Osteocyte (in vitro differentiated cells): Measurements from ENCODE around the gene DNMT1. TPM values are rescaled to one million over a fixed set of nuclear protein-coding genes. Genes with fewer than 3 reads are reported as not detected.

Experiments
- DNase-seq: peaks from one replicate; pipeline ENCODE4 v3.0.0; 2021; ENCODE audit warnings: mixed read lengths; ENCODE audit not compliant: unreplicated experiment; ENCODE audit errors: extremely low spot score
- H3K27ac Mint-ChIP-seq: one replicate; pipeline ENCODE4 v1.8.0; 2021; ENCODE audit warnings: mild to moderate bottlenecking, mixed read lengths; ENCODE audit not compliant: unreplicated experiment
- H3K27me3 Mint-ChIP-seq: one replicate; pipeline ENCODE4 v1.8.0; 2021; ENCODE audit warnings: mixed read lengths; ENCODE audit not compliant: unreplicated experiment
- H3K36me3 Mint-ChIP-seq: one replicate; pipeline ENCODE4 v1.8.0; 2021; ENCODE audit warnings: mixed read lengths; ENCODE audit not compliant: unreplicated experiment
- H3K4me1 Mint-ChIP-seq: one replicate; pipeline ENCODE4 v1.8.0; 2021; ENCODE audit warnings: mixed read lengths; ENCODE audit not compliant: unreplicated experiment
- H3K4me3 Mint-ChIP-seq: one replicate; pipeline ENCODE4 v1.8.0; 2021; ENCODE audit warnings: mild to moderate bottlenecking, moderate library complexity, mixed read lengths; ENCODE audit not compliant: unreplicated experiment
- H3K9me3 Mint-ChIP-seq: one replicate; pipeline ENCODE4 v1.8.0; 2021; ENCODE audit warnings: mixed read lengths; ENCODE audit not compliant: unreplicated experiment
- total RNA-seq: library from RNA; stranded (reverse); gene quantifications from 2 replicates; pipeline ENCODE4 v1.2.1, GENCODE V29; 2021
- TF ChIP-seq, protein P1 (sequence below): fragments of 200-600 bp; sonication (generic); IDR thresholded peaks from 2 replicates; pipeline ENCODE4 v1.5.0; 2021; ENCODE audit warnings: antibody characterized with exemption, mild to moderate bottlenecking, moderate library complexity

Gene DNMT1
- total RNA-seq, 1 donor from 2014 or later, result 82.3 TPM

GRCh38 chr19:10093295-10094186, 101.2 kb downstream of the DNMT1 start:
- peaks cover 23% of the 10 kb centered on the region for H3K36me3 Mint-ChIP-seq
- DNase-seq, result no peak
- H3K27ac Mint-ChIP-seq, result no peak overlapping the region
- no peaks in the 10 kb centered on the region for H3K27me3 Mint-ChIP-seq
- TF ChIP-seq, protein P1, sequence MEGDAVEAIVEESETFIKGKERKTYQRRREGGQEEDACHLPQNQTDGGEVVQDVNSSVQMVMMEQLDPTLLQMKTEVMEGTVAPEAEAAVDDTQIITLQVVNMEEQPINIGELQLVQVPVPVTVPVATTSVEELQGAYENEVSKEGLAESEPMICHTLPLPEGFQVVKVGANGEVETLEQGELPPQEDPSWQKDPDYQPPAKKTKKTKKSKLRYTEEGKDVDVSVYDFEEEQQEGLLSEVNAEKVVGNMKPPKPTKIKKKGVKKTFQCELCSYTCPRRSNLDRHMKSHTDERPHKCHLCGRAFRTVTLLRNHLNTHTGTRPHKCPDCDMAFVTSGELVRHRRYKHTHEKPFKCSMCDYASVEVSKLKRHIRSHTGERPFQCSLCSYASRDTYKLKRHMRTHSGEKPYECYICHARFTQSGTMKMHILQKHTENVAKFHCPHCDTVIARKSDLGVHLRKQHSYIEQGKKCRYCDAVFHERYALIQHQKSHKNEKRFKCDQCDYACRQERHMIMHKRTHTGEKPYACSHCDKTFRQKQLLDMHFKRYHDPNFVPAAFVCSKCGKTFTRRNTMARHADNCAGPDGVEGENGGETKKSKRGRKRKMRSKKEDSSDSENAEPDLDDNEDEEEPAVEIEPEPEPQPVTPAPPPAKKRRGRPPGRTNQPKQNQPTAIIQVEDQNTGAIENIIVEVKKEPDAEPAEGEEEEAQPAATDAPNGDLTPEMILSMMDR, result no peak
- no peaks in the 10 kb centered on the region for H3K9me3 Mint-ChIP-seq
- peaks cover 5% of the 10 kb centered on the region for H3K4me1 Mint-ChIP-seq
- H3K4me3 Mint-ChIP-seq, result no peak overlapping the region

DNA sequence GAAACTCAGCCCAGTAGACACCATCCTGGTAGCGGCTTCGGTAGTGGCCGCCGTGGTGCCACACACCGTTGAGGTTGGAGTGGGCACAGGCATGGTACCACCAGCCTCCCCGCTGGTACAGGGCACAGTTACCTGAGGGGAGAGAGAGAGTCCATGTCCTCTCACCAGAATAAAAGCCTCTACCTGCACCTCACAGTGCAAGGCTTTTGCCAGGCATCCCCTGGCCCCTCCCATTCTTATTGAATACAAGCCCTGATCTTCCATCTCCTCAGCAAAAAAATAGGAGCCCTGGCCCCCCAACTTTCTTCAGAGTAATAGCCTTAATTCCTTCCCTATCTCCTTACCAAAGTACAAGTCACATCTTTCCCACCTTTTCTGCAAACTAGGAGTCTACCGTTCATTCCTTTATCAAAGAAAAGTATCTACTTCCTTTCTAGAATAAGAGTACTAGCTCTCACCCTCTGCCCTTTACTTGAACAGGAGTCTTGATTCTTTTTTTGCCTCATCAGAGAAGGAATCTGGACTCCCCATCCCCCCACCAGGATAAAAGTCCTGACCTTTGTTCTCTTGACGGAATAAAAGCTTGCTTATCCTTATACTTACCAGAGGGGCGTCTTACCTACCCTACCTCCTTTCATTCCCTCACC, 102.0 kb downstream of the DNMT1 start:
- no peak overlapping the region for H3K27ac Mint-ChIP-seq
- TF ChIP-seq, protein P1, result no peak
- no peaks in the 10 kb centered on the region for H3K27me3 Mint-ChIP-seq
- no peak overlapping the region for H3K4me3 Mint-ChIP-seq
- H3K4me1 Mint-ChIP-seq, result peaks cover 5% of the 10 kb centered on the region
- no peak for DNase-seq
- H3K36me3 Mint-ChIP-seq, result peaks cover 23% of the 10 kb centered on the region
- no peaks in the 10 kb centered on the region for H3K9me3 Mint-ChIP-seq

GRCh38 chr19:10091895-10092641, 102.7 kb downstream of the DNMT1 start:
- Mint-ChIP-seq H3K27ac (no peak overlapping the region), H3K4me1 (peaks cover 9% of the 10 kb centered on the region), H3K4me3 (no peak overlapping the region), H3K27me3 (no peaks in the 10 kb centered on the region), H3K36me3 (peaks cover 23% of the 10 kb centered on the region), H3K9me3 (no peaks in the 10 kb centered on the region)
- TF ChIP-seq, protein P1, result no peak
- DNase-seq, result no peak

DNA sequence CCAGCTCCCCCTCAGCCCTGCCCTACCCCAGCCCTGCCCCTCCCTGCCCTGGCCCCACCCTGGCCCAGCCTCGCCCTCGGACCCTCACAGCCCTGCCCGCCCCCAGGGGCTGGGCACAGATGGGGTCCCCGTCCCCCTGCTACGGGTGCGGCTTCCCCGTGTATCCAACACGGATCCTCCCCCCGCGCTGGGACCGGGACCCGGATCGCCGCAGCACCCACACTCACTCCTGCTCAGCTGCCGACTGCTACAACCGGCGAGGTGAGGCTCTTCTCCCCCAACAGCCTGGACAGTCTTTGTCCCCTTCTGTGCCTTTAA, 103.4 kb downstream of the DNMT1 start:
- H3K36me3 Mint-ChIP-seq, result peaks cover 23% of the 10 kb centered on the region
- no peak for DNase-seq
- no peak overlapping the region for H3K27ac Mint-ChIP-seq
- peaks cover 10% of the 10 kb centered on the region for H3K4me1 Mint-ChIP-seq
- TF ChIP-seq, protein P1, result no peak
- H3K4me3 Mint-ChIP-seq, result no peak overlapping the region
- no peaks in the 10 kb centered on the region for H3K9me3 Mint-ChIP-seq
- H3K27me3 Mint-ChIP-seq, result no peaks in the 10 kb centered on the region
